SK-N-MC (cell line): ENCODE results near the gene C2orf49.

Experiments used
- DNase-seq: peaks from one replicate; pipeline ENCODE4 v3.0.0-alpha.2; 2011; ENCODE audit warnings: low read depth, low spot score
- H3K27ac ChIP-seq: fragments of 200-600 bp; sonication (generic); 2 replicates; pipeline ENCODE4 v1.5.1; 2016; ENCODE audit warnings: mixed run types
- H3K36me3 ChIP-seq: fragments of 200-600 bp; sonication (generic); 2 replicates; pipeline ENCODE4 v1.6.1; 2017; ENCODE audit warnings: antibody characterized with exemption, low read length, mixed read lengths; ENCODE audit not compliant: insufficient read depth
- H3K4me3 ChIP-seq: fragments of 200-600 bp; sonication (generic); 2 replicates; pipeline ENCODE4 v1.5.1; 2016
- H3K9ac ChIP-seq: fragments of 200-600 bp; sonication (generic); 2 replicates; pipeline ENCODE4 v1.8.0; 2017; ENCODE audit warnings: mixed run types, mixed read lengths; ENCODE audit not compliant: insufficient read length
- H3K9me3 ChIP-seq: fragments of 200-600 bp; sonication (generic); 2 replicates; pipeline ENCODE4 v1.6.1; 2017; ENCODE audit warnings: low read depth, mild to moderate bottlenecking, antibody characterized with exemption, low read length, moderate library complexity, mixed read lengths
- EZH2 ChIP-seq: fragments of 200-600 bp; sonication (generic); IDR thresholded peaks from one replicate; pipeline ENCODE4 v1.6.1; 2017; ENCODE audit warnings: antibody characterized with exemption
- FOXP2 ChIP-seq: optimal IDR thresholded peaks from 2 replicates; pipeline ENCODE3; 2011; ENCODE audit warnings: mild to moderate bottlenecking, moderate library complexity; ENCODE audit not compliant: insufficient read depth; ENCODE audit errors: extremely low read length, control extremely low read depth
- POLR2AphosphoS5 ChIP-seq: IDR thresholded peaks from 2 replicates; pipeline ENCODE4 v1.6.1; 2012; ENCODE audit warnings: mild to moderate bottlenecking, low read depth, low read length, borderline replicate concordance

The C2orf49 gene

DNA sequence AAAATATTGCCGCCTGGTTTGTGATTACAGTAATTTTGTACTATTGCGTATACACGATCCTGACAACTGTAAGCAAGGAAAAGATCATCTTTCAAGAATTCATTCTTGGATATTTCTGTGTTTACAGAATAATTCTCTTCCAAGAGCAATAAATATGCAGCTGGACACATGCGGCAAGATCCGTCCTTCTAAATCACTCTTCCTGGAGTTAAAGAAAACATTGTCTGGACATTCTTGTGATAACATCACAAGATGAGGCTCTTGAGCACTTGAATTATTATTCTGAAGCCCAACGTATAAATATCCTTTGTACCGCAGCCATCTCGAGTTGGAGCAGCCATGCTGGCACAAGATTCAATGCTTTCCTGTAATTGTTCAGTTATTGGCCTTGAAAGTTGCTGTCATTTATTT, 51.6 kb downstream of the C2orf49 start:
- Histone ChIP-seq H3K27ac (no peak overlapping the region), H3K9me3 (no peaks in the 10 kb centered on the region), H3K4me3 (no peak overlapping the region), H3K36me3 (peaks cover 12% of the 10 kb centered on the region), H3K9ac (no peak overlapping the region)
- no peak for DNase-seq
- TF ChIP-seq POLR2AphosphoS5, result no peak
- TF ChIP-seq EZH2, result no peak
- no peak for TF ChIP-seq FOXP2

DNA sequence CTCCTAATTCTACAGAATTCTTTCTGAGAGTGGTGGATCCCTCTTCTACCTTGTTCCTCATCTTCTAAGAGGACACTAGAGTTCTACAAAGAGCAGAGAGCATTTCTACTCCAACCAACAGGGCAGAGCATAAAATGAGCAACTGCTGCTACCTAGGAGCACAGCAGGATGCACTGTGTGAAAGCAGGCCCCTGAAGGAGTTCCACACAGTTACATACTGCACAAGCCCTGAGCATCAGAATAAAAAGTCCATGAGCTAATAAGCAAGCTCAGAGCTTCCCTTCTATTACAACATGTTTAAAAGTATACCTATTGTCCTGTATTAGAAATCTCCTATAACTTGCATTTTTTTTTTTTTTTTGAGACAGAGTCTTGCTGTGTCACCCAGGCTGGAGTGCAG, 53.1 kb downstream of the C2orf49 start:
- no peak overlapping the region for H3K9ac ChIP-seq

DNA sequence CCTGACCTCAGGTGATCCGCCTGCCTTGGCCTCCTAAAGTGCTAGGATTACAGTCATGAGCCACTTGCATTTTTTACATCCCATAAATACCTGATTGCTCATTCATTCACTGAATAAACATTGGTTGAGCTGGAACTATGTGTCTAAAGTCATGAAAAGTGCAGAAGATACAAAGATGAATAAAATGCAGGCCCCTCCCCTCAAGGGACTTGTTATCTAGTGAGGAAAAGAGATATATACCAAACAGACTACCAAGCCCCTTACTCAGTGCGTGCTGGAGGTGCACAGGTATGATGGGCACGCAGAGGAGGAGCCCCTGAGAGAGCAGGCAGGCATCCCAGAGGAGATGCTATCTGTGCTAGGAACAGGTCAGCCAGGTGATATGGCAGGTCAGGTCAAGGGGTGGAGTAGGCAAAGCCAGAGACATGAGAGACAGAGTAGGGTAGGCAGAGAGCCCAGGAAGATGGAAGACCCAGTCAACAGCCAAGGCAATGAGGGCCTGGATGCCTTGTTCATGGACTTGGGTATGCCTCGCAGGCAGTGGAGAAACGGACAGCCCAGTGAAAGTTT, 53.8 kb downstream of the C2orf49 start:
- TF ChIP-seq POLR2AphosphoS5, result no peak
- TF ChIP-seq EZH2, result no peak
- no peak for TF ChIP-seq FOXP2
- Histone ChIP-seq H3K9ac (no peak overlapping the region), H3K9me3 (no peaks in the 10 kb centered on the region), H3K36me3 (no peaks in the 10 kb centered on the region; the same call in 1 of the 2 replicates), H3K27ac (no peak overlapping the region), H3K4me3 (no peak overlapping the region)
- no peak for DNase-seq

More for the DNA sequence above, 53.1 kb downstream of the C2orf49 start:
- no peak for TF ChIP-seq FOXP2
- no peak overlapping the region for H3K4me3 ChIP-seq
- no peaks in the 10 kb centered on the region for H3K9me3 ChIP-seq
- peaks cover 7% of the 10 kb centered on the region; the same call in 1 of the 2 replicates for H3K36me3 ChIP-seq
- H3K27ac ChIP-seq, result no peak overlapping the region
- DNase-seq, result no peak

DNA sequence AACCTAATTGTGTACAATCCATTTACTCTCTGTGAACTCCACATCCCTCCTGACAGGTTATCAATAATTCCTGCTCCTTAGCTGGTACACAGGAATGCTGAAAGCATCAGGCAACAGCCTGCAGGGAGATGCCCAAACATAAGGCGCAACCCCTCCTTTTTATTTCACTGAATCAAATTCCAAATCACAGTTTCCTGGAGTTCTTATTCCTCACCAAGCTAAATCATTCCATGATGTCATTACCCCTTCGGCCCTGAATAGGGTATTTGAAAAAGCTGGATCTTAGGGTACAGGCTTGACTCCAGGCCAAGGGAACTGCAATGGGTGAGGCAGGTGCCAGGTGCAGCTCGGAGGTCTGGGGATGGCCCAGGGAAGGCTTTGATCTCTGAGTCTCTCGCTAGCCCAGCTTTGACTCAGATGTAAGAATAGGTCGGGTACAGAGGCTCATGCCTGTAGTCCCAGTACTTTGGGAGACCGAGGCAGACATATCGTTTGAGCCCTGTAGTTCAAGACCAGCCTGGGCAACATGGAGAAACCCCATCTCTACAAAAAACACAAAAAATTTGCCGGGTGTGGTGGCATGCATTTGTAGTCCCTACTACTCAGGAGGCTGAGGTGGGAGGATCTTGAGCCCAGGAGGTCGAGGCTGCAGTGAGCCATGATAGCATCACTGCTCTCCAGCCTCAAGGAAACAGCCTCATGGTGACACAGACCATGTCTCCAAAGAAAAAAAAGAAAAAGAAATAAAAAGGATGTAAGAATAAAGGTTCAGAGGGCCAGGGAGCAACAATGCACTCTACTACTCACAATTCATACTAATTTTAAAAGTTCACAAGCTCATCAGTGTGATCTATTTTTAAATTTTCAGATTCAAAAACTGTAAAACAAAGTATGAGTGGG, 54.7 kb downstream of the C2orf49 start:
- no peaks in the 10 kb centered on the region for H3K36me3 ChIP-seq
- no peak overlapping the region for H3K27ac ChIP-seq
- DNase-seq, result no peak
- no peak overlapping the region for H3K9ac ChIP-seq
- TF ChIP-seq POLR2AphosphoS5, result no peak
- TF ChIP-seq EZH2, result no peak
- no peak for TF ChIP-seq FOXP2
- no peak overlapping the region for H3K4me3 ChIP-seq
- no peaks in the 10 kb centered on the region for H3K9me3 ChIP-seq

DNA sequence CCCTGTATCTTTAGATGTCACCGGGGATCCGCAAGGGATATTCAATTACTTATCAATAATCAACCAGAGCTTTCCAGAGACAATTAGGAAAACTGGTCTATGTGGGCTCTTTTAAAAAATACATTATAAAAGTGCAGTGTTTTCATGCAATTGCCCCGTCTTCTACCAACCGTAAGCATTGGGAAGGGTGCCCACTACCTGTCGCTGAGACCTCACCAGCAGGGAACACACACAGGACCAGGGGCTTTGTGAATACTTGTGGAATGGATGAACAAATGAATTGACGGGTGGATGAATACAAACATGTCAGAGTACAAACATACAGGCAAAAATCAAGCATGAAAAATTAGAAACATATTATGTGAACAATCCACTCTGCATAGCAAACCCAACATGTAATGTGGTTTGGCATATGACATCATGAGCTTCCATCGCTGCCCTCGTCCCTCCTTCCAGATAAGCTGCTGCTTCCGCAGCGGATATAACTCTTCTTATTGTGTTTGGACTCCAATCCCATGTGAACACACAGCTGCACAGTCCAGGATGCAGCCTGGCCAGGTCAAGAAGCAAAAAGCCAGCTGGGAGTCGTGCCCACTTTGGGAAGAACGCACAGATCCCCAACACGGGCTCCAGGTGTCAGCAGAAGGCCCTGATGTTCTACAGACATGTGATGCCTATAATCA, 56.2 kb downstream of the C2orf49 start:
- Histone ChIP-seq H3K27ac (no peak overlapping the region), H3K36me3 (no peaks in the 10 kb centered on the region), H3K9me3 (no peaks in the 10 kb centered on the region), H3K9ac (no peak overlapping the region), H3K4me3 (no peak overlapping the region)
- no peak for DNase-seq
- TF ChIP-seq POLR2AphosphoS5, result no peak
- TF ChIP-seq EZH2, result no peak
- no peak for TF ChIP-seq FOXP2

DNA sequence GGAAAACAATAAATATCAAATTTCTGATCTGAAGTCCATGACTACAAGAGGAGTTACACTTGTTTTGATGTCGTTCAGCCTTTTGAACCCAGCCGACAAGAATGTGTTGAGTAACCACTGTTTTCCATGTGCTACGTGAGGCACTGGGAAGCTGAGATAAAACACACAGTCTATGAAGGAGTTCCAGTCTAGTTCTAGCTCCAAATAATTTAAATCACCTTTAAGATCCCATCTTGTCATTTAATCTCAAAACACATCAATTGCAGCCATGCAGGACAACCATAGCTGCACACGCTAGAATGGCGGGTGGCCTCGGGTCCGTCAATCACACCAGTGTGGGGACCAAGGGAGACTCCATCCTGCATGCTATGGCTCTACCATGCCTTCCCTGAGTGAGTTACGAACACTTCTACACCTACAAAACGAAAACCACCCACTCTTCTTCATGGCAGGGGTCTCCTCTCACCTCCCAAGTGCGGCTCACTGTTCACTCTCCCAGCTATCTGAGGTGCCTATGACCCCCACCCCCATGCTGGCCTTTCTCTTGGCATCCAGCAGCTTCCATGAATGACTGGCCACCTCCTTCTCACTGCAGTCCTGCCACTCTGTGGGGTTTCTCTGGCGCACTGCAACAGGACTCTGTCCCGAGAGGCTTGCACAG, 57.7 kb downstream of the C2orf49 start:
- no peaks in the 10 kb centered on the region for H3K36me3 ChIP-seq
- no peak for TF ChIP-seq FOXP2
- no peak for TF ChIP-seq EZH2
- no peak for TF ChIP-seq POLR2AphosphoS5
- no peak overlapping the region for H3K4me3 ChIP-seq
- no peaks in the 10 kb centered on the region for H3K9me3 ChIP-seq
- DNase-seq, result no peak
- no peak overlapping the region for H3K27ac ChIP-seq
- no peak overlapping the region for H3K9ac ChIP-seq

DNA sequence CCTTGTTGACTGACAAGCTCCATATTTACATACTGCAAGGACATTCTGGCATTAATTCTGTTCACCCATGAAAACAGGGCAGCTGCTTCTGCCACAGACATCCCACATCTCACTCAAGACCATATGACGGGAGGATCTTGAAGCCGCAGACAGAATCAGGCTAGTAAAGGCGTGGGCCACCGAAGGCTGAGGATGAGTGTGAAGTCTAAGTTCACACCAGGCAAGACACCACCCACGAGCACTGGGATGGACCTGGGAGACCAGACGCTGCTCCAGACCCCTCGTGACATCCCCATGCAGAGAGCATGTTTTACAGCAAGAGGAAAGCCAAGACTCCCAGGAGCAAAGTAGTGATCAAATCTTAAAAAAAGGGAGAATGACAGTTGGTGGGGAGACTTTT, 58.4 kb downstream of the C2orf49 start:
- Histone ChIP-seq H3K27ac (no peak overlapping the region), H3K4me3 (no peak overlapping the region), H3K9ac (no peak overlapping the region), H3K9me3 (no peaks in the 10 kb centered on the region), H3K36me3 (no peaks in the 10 kb centered on the region)
- no peak for DNase-seq
- TF ChIP-seq POLR2AphosphoS5, result no peak
- no peak for TF ChIP-seq EZH2
- no peak for TF ChIP-seq FOXP2

DNA sequence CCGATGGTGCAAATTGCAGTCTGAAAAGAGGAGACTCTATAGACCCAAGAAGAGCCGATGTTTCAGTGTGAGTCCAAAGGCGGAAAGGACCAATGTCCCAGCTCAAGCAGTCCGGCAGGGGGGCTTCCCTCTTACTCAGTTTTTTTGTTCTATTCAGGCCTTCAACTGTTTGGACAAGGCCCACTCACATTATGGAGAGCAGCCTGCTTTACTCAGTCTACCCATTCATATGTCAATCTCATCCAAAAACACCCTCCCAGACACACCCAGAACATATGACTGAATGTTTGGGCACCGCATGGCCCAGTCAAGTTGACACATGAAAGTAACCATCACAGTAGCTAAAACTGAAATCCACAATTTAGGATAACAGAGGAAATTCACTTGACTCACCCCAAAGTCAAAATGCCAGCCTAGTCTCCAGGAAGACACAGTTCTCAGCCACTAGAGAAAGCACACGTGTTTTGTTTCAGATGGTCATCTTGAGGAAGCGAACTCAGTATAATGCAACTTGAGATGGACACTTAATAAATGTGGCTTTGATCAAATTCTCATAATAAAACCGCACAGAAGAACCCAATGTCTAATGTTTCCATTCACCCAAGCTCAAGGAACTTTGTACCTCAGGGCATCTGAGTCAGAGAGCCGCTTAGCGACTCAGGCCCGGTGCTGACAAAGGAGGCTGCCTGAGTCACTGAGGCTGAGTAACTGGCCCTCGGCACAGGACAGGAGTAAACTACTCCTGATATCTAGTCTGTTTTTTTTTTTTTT, 59.1 kb downstream of the C2orf49 start:
- H3K27ac ChIP-seq, result no peak overlapping the region
- TF ChIP-seq FOXP2, result no peak
- TF ChIP-seq POLR2AphosphoS5, result no peak
- TF ChIP-seq EZH2, result no peak
- no peaks in the 10 kb centered on the region for H3K36me3 ChIP-seq
- DNase-seq, result no peak
- H3K4me3 ChIP-seq, result no peak overlapping the region
- H3K9me3 ChIP-seq, result no peaks in the 10 kb centered on the region
- H3K9ac ChIP-seq, result no peak overlapping the region
